ENCODE results near the gene ELK4. TPM values are rescaled to one million over a fixed set of nuclear protein-coding genes. Genes with fewer than 3 reads are reported as not detected.

ELK4 gene
- total and polyA plus RNA-seq, 2 donors (not counting 3 experiments of a cell fraction or from before 2014, with no cell fraction given), result 8.7 to 107 TPM

- CTCF ChIA-PET, result interaction anchor here (1.0 to 2.4 kb wide), 4 partner anchors 10 to 95 kb away, joined by 3 to 6 read pairs (median 3); no protein-coding TSS in a partner anchor
- intact Hi-C loops (cut with micrococcal nuclease), result no loop called here
Measured at GRCh38 chr1:205613854-205614412, 17.9 kb downstream of the ELK4 start.

More at GRCh38 chr1:205613854-205614412, 17.9 kb downstream of the ELK4 start:
- Histone ChIP-seq H3K36me3 (ENCODE audit: control insufficient read depth in 2 of 2, extremely low read depth in 1 of 2, insufficient read depth in 2 of 2, low read length in 2 of 2) (peaks cover 18 to 28% of the 10 kb centered on the region in 2 experiments), H3K27me3 (ENCODE audit: control insufficient read depth in 2 of 2, insufficient read depth in 2 of 2, low read length in 2 of 2) (no peaks in the 10 kb centered on the region), H3K27ac (ENCODE audit: insufficient read depth, low read depth, low read length) (no peak overlapping the region), H2AFZ (ENCODE audit: low read depth, low read length) (no peak overlapping the region), H3K9me3 (replicated peaks; ENCODE audit: control insufficient read depth, insufficient read depth, low read length) (no peaks in the 10 kb centered on the region), H3K9ac (replicated peaks; ENCODE audit: extremely low read depth, insufficient read depth, low read length) (no peak overlapping the region), H3K4me2 (ENCODE audit: insufficient read depth, low read length) (no peak overlapping the region), H3K4me3 (replicated peaks in 1 of 3; ENCODE audit: insufficient read depth in 1 of 3, low read depth in 1 of 3, low read length in 3 of 3) (no peak overlapping the region), H3K9me1 (replicated peaks; ENCODE audit: control insufficient read depth, extremely low read depth, insufficient read depth, low read length) (no peaks in the 10 kb centered on the region), H4K20me1 (replicated peaks; ENCODE audit: control insufficient read depth, extremely low read depth, insufficient read depth, low read length) (no peaks in the 10 kb centered on the region), H3K79me2 (ENCODE audit: control insufficient read depth, insufficient read depth, low read length) (peaks cover 46% of the 10 kb centered on the region), H3K4me1 (ENCODE audit: control insufficient read depth, extremely low read depth, insufficient read depth, low read length) (peaks cover 33% of the 10 kb centered on the region)
- POLR2A ChIA-PET, result no interaction called here
- BruUV-seq (replicated peaks), result no TSS peak
- dilution Hi-C loops (cut with MboI; ENCODE audit: extremely low pct_ligation_motif_present, low sequenced_read_pairs), result no loop called here
- FAIRE-seq (no peak), DNase-seq (ENCODE audit: low read depth, low spot score) (no peak)
- TF ChIP-seq MAX (IDR thresholded peaks at IDR 0.05; ENCODE audit: insufficient read depth, insufficient read length) (no peak), POLR2A (IDR thresholded peaks at IDR 0.05; ENCODE audit: low read depth, low read length) (no peak), POLR2AphosphoS5 (IDR thresholded peaks at IDR 0.05; ENCODE audit: insufficient read depth, low read depth, low read length) (no peak), MYC (IDR thresholded peaks at IDR 0.05; ENCODE audit: low read depth, low read length) (no peak), FOS (IDR thresholded peaks at IDR 0.05; ENCODE audit: borderline replicate concordance, insufficient read depth, low read length) (no peak), EZH2 (IDR thresholded peaks at IDR 0.05; ENCODE audit: borderline replicate concordance, low read depth, low read length, severe bottlenecking) (no peak), JUN (IDR thresholded peaks at IDR 0.05; ENCODE audit: borderline replicate concordance, insufficient read depth, insufficient read length, low read depth) (no peak)
- TF ChIP-seq, protein P1, sequence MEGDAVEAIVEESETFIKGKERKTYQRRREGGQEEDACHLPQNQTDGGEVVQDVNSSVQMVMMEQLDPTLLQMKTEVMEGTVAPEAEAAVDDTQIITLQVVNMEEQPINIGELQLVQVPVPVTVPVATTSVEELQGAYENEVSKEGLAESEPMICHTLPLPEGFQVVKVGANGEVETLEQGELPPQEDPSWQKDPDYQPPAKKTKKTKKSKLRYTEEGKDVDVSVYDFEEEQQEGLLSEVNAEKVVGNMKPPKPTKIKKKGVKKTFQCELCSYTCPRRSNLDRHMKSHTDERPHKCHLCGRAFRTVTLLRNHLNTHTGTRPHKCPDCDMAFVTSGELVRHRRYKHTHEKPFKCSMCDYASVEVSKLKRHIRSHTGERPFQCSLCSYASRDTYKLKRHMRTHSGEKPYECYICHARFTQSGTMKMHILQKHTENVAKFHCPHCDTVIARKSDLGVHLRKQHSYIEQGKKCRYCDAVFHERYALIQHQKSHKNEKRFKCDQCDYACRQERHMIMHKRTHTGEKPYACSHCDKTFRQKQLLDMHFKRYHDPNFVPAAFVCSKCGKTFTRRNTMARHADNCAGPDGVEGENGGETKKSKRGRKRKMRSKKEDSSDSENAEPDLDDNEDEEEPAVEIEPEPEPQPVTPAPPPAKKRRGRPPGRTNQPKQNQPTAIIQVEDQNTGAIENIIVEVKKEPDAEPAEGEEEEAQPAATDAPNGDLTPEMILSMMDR (IDR thresholded peaks at IDR 0.05; ENCODE audit: extremely low read depth in 1 of 2, insufficient read depth in 1 of 2, low read depth in 1 of 2, low read length in 2 of 2), result no peak
